Measurements from ENCODE around the gene ENTPD6. TPM values are rescaled to one million over a fixed set of nuclear protein-coding genes. Genes with fewer than 3 reads are reported as not detected.

ENTPD6 gene
- total and polyA plus RNA-seq, 5 donors from 2014 or later: 27.2 to 68.0 (median 30.8) TPM

- peak overlapping the region; percentile 58 for H3K4me3 ChIP-seq (ENCODE audit: low read depth, low read length)
- peak overlapping the region in 1 of 3 donors; percentile 56 for H3K27ac Mint-ChIP-seq
- no peak for DNase-seq
- no peaks in the 10 kb centered on the region for H3K9me3 ChIP-seq (ENCODE audit: control insufficient read depth in 2 of 2, low read length in 2 of 2)
- H3K27me3 Mint-ChIP-seq: no peaks in the 10 kb centered on the region
- H3K36me3 Mint-ChIP-seq: no peaks in the 10 kb centered on the region
- H3K4me1 Mint-ChIP-seq: peaks cover 19 to 77% (median 46%) of the 10 kb centered on the region in 4 donors
- H3K27me3 ChIP-seq (ENCODE audit: control insufficient read depth, insufficient read depth, low read length): no peaks in the 10 kb centered on the region
- peaks cover 31% of the 10 kb centered on the region for H3K4me1 ChIP-seq (ENCODE audit: control insufficient read depth, insufficient read depth, low read length, poor library complexity, severe bottlenecking)
- no peak for ATAC-seq (ENCODE audit: low read depth in 2 of 2)
- H3K36me3 ChIP-seq (ENCODE audit: control insufficient read depth, insufficient read depth, low read length): no peaks in the 10 kb centered on the region
- H3K9me3 Mint-ChIP-seq: no peaks in the 10 kb centered on the region
- H3K27ac ChIP-seq (ENCODE audit: insufficient read depth, low read length, poor library complexity, severe bottlenecking): no peak overlapping the region
- H3K4me3 Mint-ChIP-seq: peak overlapping the region; percentile 95 to 98 (median 96)
Measured at GRCh38 chr20:25250508-25250907, 55.0 kb downstream of the ENTPD6 start.

GRCh38 chr20:25251019-25251418 lies 55.5 kb downstream of the ENTPD6 start:
- Mint-ChIP-seq H3K9me3 (no peaks in the 10 kb centered on the region), H3K36me3 (no peaks in the 10 kb centered on the region), H3K4me1 (peaks cover 19 to 82% (median 47%) of the 10 kb centered on the region in 4 donors), H3K4me3 (peak overlapping the region; percentile 95 to 98 (median 96)), H3K27me3 (no peaks in the 10 kb centered on the region), H3K27ac (peak overlapping the region in 1 of 3 donors; percentile 56)
- Histone ChIP-seq H3K4me1 (ENCODE audit: control insufficient read depth, insufficient read depth, low read length, poor library complexity, severe bottlenecking) (peaks cover 31% of the 10 kb centered on the region), H3K27me3 (ENCODE audit: control insufficient read depth, insufficient read depth, low read length) (no peaks in the 10 kb centered on the region), H3K27ac (ENCODE audit: insufficient read depth, low read length, poor library complexity, severe bottlenecking) (no peak overlapping the region), H3K9me3 (ENCODE audit: control insufficient read depth in 2 of 2, low read length in 2 of 2) (no peaks in the 10 kb centered on the region), H3K4me3 (ENCODE audit: low read depth, low read length) (no peak overlapping the region), H3K36me3 (ENCODE audit: control insufficient read depth, insufficient read depth, low read length) (no peaks in the 10 kb centered on the region)
- ATAC-seq (ENCODE audit: low read depth in 2 of 2): no peak
- DNase-seq: no peak

- DNase-seq: no peak
- Histone ChIP-seq H3K4me3 (ENCODE audit: low read depth, low read length) (no peak overlapping the region), H3K27me3 (ENCODE audit: control insufficient read depth, insufficient read depth, low read length) (no peaks in the 10 kb centered on the region), H3K9me3 (ENCODE audit: control insufficient read depth in 2 of 2, low read length in 2 of 2) (no peaks in the 10 kb centered on the region), H3K36me3 (ENCODE audit: control insufficient read depth, insufficient read depth, low read length) (no peaks in the 10 kb centered on the region), H3K27ac (ENCODE audit: insufficient read depth, low read length, poor library complexity, severe bottlenecking) (no peak overlapping the region), H3K4me1 (ENCODE audit: control insufficient read depth, insufficient read depth, low read length, poor library complexity, severe bottlenecking) (peaks cover 31% of the 10 kb centered on the region)
- Mint-ChIP-seq H3K36me3 (no peaks in the 10 kb centered on the region), H3K4me3 (peak overlapping the region in 3 of 4 donors; percentile 30 to 98 (median 95)), H3K4me1 (peaks cover 19 to 82% (median 45%) of the 10 kb centered on the region in 4 donors), H3K27ac (peak overlapping the region in 2 of 3 donors; percentile 56 to 73), H3K27me3 (no peaks in the 10 kb centered on the region), H3K9me3 (no peaks in the 10 kb centered on the region)
- ATAC-seq (ENCODE audit: low read depth in 2 of 2): no peak
Measured at GRCh38 chr20:25251558-25251957, 56.0 kb downstream of the ENTPD6 start.

GRCh38 chr20:25252230-25252651 lies 56.7 kb downstream of the ENTPD6 start:
- Histone ChIP-seq H3K27ac (ENCODE audit: insufficient read depth, low read length, poor library complexity, severe bottlenecking) (no peak overlapping the region), H3K36me3 (ENCODE audit: control insufficient read depth, insufficient read depth, low read length) (no peaks in the 10 kb centered on the region), H3K4me3 (ENCODE audit: low read depth, low read length) (no peak overlapping the region), H3K9me3 (ENCODE audit: control insufficient read depth in 2 of 2, low read length in 2 of 2) (no peaks in the 10 kb centered on the region), H3K27me3 (ENCODE audit: control insufficient read depth, insufficient read depth, low read length) (no peaks in the 10 kb centered on the region), H3K4me1 (ENCODE audit: control insufficient read depth, insufficient read depth, low read length, poor library complexity, severe bottlenecking) (peaks cover 25% of the 10 kb centered on the region)
- no peak for DNase-seq
- H3K4me1 Mint-ChIP-seq: peaks cover 19 to 81% (median 40%) of the 10 kb centered on the region in 4 donors
- ATAC-seq (ENCODE audit: low read depth in 2 of 2): no peak
- no peaks in the 10 kb centered on the region for H3K36me3 Mint-ChIP-seq
- peak overlapping the region in 1 of 4 donors; percentile 98 for H3K4me3 Mint-ChIP-seq
- no peaks in the 10 kb centered on the region for H3K27me3 Mint-ChIP-seq
- H3K9me3 Mint-ChIP-seq: no peaks in the 10 kb centered on the region
- H3K27ac Mint-ChIP-seq: peak overlapping the region in 2 of 3 donors; percentile 56 to 73

GRCh38 chr20:25252686-25253421 lies 57.3 kb downstream of the ENTPD6 start:
- Mint-ChIP-seq H3K27ac (peak overlapping the region in 1 of 3 donors; percentile 73), H3K36me3 (no peaks in the 10 kb centered on the region), H3K4me3 (peak overlapping the region in 1 of 4 donors; percentile 98), H3K4me1 (peaks cover 19 to 84% (median 43%) of the 10 kb centered on the region in 4 donors), H3K9me3 (no peaks in the 10 kb centered on the region), H3K27me3 (no peaks in the 10 kb centered on the region)
- DNase-seq (no peak), ATAC-seq (ENCODE audit: low read depth in 2 of 2) (no peak)
- Histone ChIP-seq H3K36me3 (ENCODE audit: control insufficient read depth, insufficient read depth, low read length) (no peaks in the 10 kb centered on the region), H3K27ac (ENCODE audit: insufficient read depth, low read length, poor library complexity, severe bottlenecking) (no peak overlapping the region), H3K27me3 (ENCODE audit: control insufficient read depth, insufficient read depth, low read length) (no peaks in the 10 kb centered on the region), H3K4me1 (ENCODE audit: control insufficient read depth, insufficient read depth, low read length, poor library complexity, severe bottlenecking) (peaks cover 22% of the 10 kb centered on the region), H3K4me3 (ENCODE audit: low read depth, low read length) (no peak overlapping the region), H3K9me3 (ENCODE audit: control insufficient read depth in 2 of 2, low read length in 2 of 2) (no peaks in the 10 kb centered on the region)

- no peaks in the 10 kb centered on the region for H3K9me3 Mint-ChIP-seq
- DNase-seq (no peak), ATAC-seq (ENCODE audit: low read depth in 2 of 2) (no peak)
- H3K4me3 ChIP-seq (ENCODE audit: low read depth, low read length): no peak overlapping the region
- H3K27ac ChIP-seq (ENCODE audit: insufficient read depth, low read length, poor library complexity, severe bottlenecking): no peak overlapping the region
- peaks cover 18% of the 10 kb centered on the region for H3K4me1 ChIP-seq (ENCODE audit: control insufficient read depth, insufficient read depth, low read length, poor library complexity, severe bottlenecking)
- peaks cover 18 to 90% (median 44%) of the 10 kb centered on the region in 4 donors for H3K4me1 Mint-ChIP-seq
- peak overlapping the region in 1 of 4 donors; percentile 38 for H3K4me3 Mint-ChIP-seq
- H3K36me3 ChIP-seq (ENCODE audit: control insufficient read depth, insufficient read depth, low read length): no peaks in the 10 kb centered on the region
- no peaks in the 10 kb centered on the region for H3K27me3 ChIP-seq (ENCODE audit: control insufficient read depth, insufficient read depth, low read length)
- H3K27me3 Mint-ChIP-seq: no peaks in the 10 kb centered on the region
- H3K27ac Mint-ChIP-seq: peak overlapping the region in 1 of 3 donors; percentile 32
- H3K9me3 ChIP-seq (ENCODE audit: control insufficient read depth in 2 of 2, low read length in 2 of 2): no peaks in the 10 kb centered on the region
- peaks cover 1% of the 10 kb centered on the region for H3K36me3 Mint-ChIP-seq
Measured at GRCh38 chr20:25253606-25254275, 58.2 kb downstream of the ENTPD6 start.

- no peak for ATAC-seq (ENCODE audit: low read depth in 2 of 2)
- Mint-ChIP-seq H3K4me3 (peak overlapping the region in 1 of 4 donors; percentile 36), H3K27ac (peak overlapping the region; percentile 23 to 58 (median 29)), H3K27me3 (no peaks in the 10 kb centered on the region), H3K36me3 (peaks cover 2% of the 10 kb centered on the region), H3K4me1 (peaks cover 9 to 90% (median 39%) of the 10 kb centered on the region in 4 donors), H3K9me3 (no peaks in the 10 kb centered on the region)
- H3K27me3 ChIP-seq (ENCODE audit: control insufficient read depth, insufficient read depth, low read length): no peaks in the 10 kb centered on the region
- no peak overlapping the region for H3K4me3 ChIP-seq (ENCODE audit: low read depth, low read length)
- H3K36me3 ChIP-seq (ENCODE audit: control insufficient read depth, insufficient read depth, low read length): peaks cover under 1% of the 10 kb centered on the region
- H3K27ac ChIP-seq (ENCODE audit: insufficient read depth, low read length, poor library complexity, severe bottlenecking): no peak overlapping the region
- DNase-seq: no peak
- H3K9me3 ChIP-seq (ENCODE audit: control insufficient read depth in 2 of 2, low read length in 2 of 2): no peaks in the 10 kb centered on the region
- H3K4me1 ChIP-seq (ENCODE audit: control insufficient read depth, insufficient read depth, low read length, poor library complexity, severe bottlenecking): peaks cover 24% of the 10 kb centered on the region
Measured at GRCh38 chr20:25254571-25254970, 59.1 kb downstream of the ENTPD6 start.

Measured in CD4-positive, CD25-positive, alpha-beta regulatory T cell (primary cell).